ENCODE measurements around the gene UPF1.
"Not testable (repeated sequence)": the region's sequence is repeated elsewhere in the genome, so short reads cannot be mapped to it uniquely, and the experiment has no call there.

Gene UPF1

DNA sequence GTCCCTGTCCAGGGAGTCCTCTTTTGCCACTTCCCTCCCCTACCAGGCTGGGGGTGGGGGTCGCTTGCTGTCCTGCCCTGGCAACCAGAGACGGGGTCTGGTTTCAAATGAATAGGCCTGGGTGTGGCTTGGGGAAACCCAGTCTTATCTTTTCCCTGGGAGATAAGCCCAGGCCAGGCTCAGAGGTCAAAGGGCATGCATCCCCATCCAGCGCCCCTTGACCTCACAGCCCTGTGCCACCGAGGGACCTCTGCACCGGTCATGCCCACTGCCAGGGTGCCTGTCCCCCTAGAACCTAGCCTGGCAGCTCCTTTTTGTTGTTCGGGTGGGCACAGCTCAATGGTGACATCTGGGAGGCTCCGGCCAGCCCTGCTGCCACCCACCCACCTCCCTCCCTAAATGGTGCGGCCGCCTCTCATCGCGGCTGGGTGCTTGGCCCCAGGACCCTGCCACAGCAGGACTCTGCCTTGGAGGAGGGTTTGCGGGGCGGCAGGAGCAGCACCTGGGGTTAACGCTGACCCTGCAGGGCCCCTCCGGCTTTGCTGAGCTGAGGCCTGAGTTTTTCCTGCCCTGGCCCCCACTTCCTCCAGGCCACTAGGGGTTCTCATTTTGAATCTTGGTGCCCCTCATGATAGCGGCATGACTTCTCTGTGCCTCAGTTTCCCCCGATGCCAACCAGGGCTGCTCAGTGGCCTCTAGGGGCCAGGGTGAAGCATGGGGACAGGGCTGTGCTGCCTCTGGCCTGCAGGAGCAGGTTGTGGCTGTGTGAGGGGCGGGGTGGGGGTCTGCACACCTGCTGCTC lies 67.0 kb downstream of the UPF1 start:
- DNase-seq (ENCODE audit: low read depth), result no peak
- TF ChIP-seq, protein P1, sequence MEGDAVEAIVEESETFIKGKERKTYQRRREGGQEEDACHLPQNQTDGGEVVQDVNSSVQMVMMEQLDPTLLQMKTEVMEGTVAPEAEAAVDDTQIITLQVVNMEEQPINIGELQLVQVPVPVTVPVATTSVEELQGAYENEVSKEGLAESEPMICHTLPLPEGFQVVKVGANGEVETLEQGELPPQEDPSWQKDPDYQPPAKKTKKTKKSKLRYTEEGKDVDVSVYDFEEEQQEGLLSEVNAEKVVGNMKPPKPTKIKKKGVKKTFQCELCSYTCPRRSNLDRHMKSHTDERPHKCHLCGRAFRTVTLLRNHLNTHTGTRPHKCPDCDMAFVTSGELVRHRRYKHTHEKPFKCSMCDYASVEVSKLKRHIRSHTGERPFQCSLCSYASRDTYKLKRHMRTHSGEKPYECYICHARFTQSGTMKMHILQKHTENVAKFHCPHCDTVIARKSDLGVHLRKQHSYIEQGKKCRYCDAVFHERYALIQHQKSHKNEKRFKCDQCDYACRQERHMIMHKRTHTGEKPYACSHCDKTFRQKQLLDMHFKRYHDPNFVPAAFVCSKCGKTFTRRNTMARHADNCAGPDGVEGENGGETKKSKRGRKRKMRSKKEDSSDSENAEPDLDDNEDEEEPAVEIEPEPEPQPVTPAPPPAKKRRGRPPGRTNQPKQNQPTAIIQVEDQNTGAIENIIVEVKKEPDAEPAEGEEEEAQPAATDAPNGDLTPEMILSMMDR (conservative IDR thresholded peaks at IDR 0.05; ENCODE audit: low read depth, low read length), result no peak
- no peak overlapping the region for H3K4me3 ChIP-seq (ENCODE audit: low read depth, low read length)

- no peak overlapping the region for H3K4me3 ChIP-seq (ENCODE audit: low read depth, low read length)
- TF ChIP-seq, protein P1 (conservative IDR thresholded peaks at IDR 0.05; ENCODE audit: low read depth, low read length), result no peak
- no peak for DNase-seq (ENCODE audit: low read depth)
These were observed 68.1 kb downstream of the UPF1 start for GRCh38 chr19:18899624-18900560.

GRCh38 chr19:18900700-18901481 lies 69.1 kb downstream of the UPF1 start:
- no peak for DNase-seq (ENCODE audit: low read depth)
- TF ChIP-seq, protein P1 (conservative IDR thresholded peaks at IDR 0.05; ENCODE audit: low read depth, low read length), result no peak
- no peak overlapping the region for H3K4me3 ChIP-seq (ENCODE audit: low read depth, low read length)

DNA sequence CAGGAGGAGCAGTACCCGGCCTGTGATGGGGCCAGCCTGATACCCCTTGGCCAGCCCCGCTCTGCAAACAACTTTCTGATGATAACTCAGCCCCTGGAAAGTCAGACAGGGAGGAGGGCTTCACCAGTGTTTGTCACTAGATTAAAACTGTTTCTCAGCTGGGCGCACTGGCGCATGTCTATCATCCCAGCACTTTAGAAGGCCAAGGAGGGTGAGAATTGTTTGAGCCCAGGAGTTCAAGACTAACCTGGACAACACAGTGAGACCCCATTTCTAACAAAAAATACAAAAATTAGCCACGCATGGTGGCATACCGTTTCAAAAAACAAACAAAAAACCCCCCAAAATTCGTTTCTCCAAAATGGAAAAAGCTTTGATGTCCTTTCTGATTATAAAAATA lies 69.7 kb downstream of the UPF1 start:
- H3K4me3 ChIP-seq (ENCODE audit: low read depth, low read length), result no peak overlapping the region
- TF ChIP-seq, protein P1 (conservative IDR thresholded peaks at IDR 0.05; ENCODE audit: low read depth, low read length), result no peak
- no peak for DNase-seq (ENCODE audit: low read depth)

- not testable (repeated sequence) for H3K4me3 ChIP-seq (ENCODE audit: low read depth, low read length); DNase-seq (ENCODE audit: low read depth)
These were observed 70.8 kb downstream of the UPF1 start for GRCh38 chr19:18902519-18902918.

DNA sequence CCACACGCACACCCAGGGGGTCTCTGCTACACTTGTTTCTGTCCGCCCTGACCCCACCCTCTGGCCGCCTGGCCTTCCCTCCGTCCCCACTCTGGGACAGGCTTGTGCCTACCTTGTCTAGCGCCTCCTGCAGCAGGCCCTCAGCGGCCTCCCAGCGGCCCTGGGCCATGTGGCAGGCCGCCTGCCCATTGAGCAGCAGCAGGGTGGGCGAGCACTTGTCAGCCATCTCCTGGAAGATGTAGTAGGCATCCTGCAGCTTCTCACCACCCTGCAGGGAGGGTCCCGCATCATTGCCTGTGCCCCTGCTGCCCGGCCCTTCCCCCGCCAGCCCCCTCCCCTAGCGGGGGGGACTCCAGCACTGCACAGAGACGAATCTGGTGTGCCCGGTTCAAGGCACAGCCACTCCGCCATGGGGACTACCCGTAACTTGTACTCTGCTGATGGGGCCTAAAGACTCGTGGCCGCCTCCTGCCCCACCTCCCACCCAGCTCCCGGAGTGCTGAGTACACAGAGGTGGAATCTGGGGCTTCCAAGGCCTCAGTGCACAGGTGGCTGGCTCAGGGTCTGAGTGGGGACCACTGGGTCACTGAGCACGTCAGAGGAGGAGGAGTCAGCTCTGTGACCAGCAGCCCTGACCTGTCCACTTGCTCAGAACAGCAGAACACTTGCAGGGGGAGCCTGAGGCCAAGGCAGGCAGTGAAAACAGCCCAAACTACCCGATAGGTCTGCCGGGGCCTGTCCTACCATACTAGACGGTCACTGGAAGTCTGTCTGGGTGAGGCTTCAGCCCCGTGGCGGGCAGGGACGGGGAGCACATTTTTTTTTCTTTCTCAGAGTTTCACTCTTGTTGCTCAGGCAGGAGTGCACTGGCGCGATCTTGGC lies 71.6 kb downstream of the UPF1 start:
- no peak overlapping the region for H3K4me3 ChIP-seq (ENCODE audit: low read depth, low read length)
- DNase-seq (ENCODE audit: low read depth), result no peak
- TF ChIP-seq, protein P1 (conservative IDR thresholded peaks at IDR 0.05; ENCODE audit: low read depth, low read length), result no peak
